NCI-H446 treated with DMSO at 0.1 percent for 48 hours (cell line): ENCODE data around the gene MOSMO.

Source experiments
- DNase-seq: peaks from one replicate; lab custom pipeline; 2025; lab: John Stamatoyannopoulos, UW

MOSMO gene

DNA sequence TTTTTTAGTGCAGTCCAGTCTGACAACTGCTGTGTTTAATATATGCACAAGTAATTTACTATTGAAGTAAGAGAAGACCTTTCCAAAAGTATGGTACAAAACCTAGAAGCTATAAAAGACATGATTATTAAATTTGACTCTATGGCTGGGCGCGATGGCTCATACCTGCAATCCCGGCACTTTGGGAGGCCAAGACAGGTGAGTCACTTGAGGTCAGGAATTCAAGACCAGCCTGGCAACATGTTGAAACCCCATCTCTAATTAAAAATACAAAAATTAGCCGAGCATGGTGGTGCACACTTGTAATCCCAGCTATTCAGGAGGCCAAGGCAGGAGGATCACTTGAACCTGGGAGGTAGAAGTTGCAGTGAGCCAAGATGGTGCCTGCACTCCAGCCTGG, 43.1 kb downstream of the MOSMO start:
- no peak for DNase-seq

DNA sequence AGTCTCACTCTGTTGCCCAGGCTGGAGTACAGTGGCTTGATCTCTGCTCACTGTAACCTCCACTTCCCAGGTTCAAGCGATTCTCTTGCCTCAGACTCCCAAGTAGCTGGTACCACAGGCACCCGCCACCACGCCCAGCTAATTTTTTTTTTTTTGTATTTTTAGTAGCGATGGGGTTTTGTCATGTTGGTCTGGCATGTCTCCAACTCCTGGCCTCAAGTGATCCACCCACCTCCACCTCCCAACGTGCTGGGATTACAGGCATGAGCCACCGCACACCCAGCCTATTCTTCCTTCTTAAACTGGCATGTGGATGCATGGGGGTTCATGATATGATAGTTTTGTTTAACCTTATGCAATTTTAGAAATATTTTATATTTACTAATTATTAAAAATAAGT, 45.1 kb downstream of the MOSMO start:
- DNase-seq = no peak

GRCh38 chr16:22053921-22054341, 46.0 kb downstream of the MOSMO start:
- no peak for DNase-seq

- no peak for DNase-seq
Observed at GRCh38 chr16:22054847-22055590, 47.1 kb downstream of the MOSMO start.

DNA sequence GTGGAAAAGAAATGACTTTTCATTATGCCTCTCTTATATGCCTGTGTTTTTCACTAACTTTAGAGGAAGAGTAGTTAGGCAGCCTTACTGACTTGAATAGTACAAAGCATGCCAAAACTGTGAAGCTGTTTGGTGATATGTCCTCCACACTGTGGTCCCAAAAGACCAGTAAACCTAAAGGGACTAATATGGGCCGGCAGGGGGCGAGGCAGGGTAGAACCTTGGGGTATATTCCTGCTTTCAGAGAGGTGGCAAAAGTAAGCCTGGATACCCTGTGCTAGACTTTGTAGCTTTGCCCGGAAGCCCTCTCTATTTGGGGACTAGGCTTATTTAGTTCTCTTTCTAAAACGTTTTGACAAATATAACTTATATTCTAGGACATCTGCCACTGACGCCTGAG, 48.0 kb downstream of the MOSMO start:
- no peak for DNase-seq

- DNase-seq = no peak
Observed at GRCh38 chr16:22063888-22064467, 56.1 kb downstream of the MOSMO start.

- no peak for DNase-seq
Observed at GRCh38 chr16:22065252-22065651, 57.3 kb downstream of the MOSMO start.

DNA sequence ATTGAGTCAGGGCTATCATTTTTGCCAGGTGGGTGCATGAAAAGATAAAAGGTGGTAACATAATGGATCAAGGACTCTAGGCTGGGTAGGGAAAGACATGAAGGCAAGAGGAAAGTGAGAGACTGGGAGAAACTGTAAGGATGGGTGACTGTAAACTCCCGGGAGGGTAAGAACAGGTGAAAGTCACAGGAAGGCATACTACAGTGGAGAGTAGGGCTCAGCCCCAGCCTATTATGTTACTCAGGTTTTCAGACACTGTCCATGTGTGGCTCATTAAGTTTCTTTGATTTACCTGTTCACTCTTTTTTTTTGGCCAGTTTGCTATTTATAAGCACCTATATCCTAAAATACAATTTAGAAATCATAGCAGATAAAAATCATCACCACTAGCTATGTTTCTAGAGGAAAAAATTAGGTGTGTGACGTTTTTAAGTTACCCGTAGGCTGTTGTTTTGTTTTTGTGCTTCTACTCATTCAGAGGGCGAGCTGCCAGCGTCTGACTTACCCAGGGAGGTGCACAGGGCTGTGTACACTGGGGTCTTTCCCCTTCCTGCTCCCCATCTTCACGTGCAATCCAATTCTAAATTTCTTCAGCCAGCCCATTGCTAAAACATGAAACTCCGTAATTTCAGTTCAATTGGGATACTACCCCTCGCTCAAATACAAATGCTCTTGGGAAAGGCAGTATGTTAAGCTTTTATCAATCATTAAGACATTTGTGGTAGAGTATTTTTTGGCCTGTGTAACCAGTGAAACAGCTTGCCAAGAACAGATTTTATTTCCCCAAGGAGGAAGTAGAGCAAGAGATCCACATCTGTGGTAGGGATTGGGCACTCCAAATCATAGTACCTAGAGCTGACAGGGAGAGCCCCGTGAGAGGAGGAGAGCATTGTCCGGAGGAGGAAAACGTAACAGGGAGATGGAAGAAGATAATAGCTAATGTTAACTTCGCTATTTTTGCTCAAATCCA, 62.7 kb downstream of the MOSMO start:
- DNase-seq = peak; percentile 69

DNA sequence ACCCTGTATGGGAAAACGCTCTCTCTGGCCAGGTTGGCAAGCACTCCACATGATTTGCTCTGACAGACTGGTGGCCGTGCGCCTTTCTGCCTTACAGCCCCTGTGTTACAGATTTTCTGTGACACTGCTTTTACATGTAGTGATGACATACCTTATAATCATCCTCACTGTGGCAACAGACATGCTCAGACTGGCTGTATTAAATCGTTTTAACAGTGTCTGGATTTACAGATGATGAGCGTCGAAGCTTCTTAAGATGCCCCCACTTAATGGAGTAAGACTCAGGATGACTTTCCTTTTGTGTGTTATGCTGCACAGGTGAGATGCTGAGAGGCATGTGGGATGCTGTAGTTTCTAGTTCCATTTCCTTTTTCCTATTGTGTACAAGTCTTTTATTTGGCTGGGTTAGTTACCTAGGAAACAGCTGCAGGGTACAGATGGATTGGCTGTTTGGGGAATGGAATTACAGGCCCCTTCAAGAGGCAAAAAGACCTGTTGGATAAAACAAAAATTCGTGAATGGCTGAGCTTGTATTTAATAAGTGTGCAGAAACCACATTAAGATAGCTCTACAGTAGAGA, 63.5 kb downstream of the MOSMO start:
- DNase-seq = no peak

DNA sequence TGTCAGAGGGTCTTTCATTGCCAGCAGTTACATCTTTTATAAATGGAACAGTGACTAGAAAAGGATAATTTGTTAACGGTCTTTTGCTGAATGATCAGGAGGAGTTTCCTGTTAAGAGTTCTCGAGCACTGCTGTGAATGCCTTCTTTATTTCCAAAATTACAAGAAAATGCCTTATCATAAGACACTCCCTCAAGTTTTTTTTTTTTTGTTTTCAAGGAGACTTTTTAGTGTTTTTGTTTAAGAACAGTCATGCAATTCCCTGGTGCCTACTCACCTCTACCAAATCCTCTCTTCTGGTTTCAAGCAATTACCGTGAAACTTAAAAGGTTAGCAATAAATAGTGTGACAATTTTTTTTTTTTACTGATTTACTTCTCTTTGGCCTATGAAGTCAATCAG, 65.4 kb downstream of the MOSMO start:
- no peak for DNase-seq

DNA sequence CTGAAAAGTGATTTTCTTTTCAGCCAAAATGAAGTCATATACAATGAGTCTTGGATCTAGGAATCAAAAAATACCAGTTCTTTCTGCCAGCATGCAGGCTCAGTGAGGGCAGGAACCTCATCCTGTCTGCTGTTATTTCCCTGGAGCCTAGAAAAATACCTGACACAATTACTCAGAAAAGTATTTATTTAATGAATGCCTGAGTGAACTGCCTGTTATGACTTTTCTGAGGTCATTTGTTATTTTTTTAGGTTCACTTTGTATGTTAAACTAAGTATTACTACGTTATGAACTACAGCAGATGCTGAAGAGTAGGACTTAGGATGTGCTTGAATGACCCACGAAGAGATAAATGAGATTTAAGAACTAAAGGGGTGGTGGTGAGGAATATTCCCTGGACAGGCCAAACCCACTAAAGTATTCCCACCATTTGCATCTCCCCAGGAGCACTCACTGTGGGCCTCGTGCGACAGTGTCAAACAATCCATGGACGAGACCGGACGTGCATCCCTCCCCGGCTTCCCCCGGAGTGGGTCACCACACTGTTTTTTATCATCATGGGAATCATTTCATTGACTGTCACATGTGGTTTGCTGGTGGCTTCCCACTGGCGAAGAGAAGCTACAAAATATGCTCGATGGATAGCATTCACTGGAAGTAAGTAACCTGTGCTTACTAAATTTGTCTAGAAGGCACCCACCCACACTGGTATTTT, 67.3 kb downstream of the MOSMO start:
- DNase-seq = no peak

GRCh38 chr16:22075776-22076175, 67.9 kb downstream of the MOSMO start:
- no peak for DNase-seq

DNA sequence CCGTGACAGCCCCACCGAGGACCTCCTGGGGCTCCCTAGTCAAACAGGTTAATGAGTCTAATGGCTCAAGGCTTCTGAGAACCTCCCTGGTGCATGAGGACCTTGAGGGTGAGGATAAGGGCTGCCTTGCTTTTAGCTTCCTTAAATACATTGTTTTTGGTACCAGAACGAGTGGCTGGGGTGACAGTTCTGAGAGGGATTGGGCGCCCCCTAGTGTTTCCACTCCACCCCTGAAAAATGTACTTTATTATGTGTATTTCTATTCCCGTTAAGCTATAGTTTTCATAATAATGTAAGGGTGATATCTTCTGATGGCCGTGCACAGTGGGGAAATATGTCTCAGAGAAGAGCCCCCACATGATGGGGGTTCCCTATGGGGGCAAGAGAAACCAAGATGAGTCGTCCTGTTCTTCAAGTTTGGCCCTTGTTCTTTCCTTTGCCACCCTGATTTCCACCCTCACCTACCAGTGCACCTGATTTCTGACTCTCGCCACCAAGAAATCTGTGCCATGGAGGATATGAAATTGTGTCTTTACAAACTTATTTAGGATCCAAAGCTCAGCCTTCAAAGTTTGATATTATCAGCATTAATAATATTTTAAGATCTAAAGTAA, 69.9 kb downstream of the MOSMO start:
- DNase-seq = peak; percentile 14

- no peak for DNase-seq
Observed at GRCh38 chr16:22078656-22079055, 70.7 kb downstream of the MOSMO start.

GRCh38 chr16:22081050-22081449, 73.1 kb downstream of the MOSMO start:
- DNase-seq = no peak

DNA sequence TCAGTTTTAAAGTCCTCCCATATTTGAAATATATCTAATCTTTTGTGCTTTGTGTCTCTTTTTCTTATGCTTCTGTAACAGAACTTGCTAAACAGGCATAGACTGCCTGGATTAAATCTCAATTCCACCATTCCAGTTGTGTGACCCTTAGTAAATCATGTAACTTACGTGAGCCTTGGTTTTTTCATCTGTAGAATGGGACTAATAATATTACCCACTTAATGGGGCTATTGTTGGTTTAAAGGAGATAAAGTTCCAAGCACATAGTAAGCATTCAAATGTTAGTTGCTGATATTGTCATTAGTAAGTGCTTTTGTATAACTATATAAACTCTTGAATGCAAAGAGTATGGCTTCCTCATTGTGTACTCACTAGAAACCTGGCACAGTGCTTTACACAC, 78.5 kb downstream of the MOSMO start:
- no peak for DNase-seq

GRCh38 chr16:22088642-22089041, 80.7 kb downstream of the MOSMO start:
- DNase-seq = no peak

- DNase-seq = no peak
Observed at GRCh38 chr16:22089910-22090309, 82.0 kb downstream of the MOSMO start.

GRCh38 chr16:22091721-22092120, 83.8 kb downstream of the MOSMO start:
- DNase-seq = no peak

DNA sequence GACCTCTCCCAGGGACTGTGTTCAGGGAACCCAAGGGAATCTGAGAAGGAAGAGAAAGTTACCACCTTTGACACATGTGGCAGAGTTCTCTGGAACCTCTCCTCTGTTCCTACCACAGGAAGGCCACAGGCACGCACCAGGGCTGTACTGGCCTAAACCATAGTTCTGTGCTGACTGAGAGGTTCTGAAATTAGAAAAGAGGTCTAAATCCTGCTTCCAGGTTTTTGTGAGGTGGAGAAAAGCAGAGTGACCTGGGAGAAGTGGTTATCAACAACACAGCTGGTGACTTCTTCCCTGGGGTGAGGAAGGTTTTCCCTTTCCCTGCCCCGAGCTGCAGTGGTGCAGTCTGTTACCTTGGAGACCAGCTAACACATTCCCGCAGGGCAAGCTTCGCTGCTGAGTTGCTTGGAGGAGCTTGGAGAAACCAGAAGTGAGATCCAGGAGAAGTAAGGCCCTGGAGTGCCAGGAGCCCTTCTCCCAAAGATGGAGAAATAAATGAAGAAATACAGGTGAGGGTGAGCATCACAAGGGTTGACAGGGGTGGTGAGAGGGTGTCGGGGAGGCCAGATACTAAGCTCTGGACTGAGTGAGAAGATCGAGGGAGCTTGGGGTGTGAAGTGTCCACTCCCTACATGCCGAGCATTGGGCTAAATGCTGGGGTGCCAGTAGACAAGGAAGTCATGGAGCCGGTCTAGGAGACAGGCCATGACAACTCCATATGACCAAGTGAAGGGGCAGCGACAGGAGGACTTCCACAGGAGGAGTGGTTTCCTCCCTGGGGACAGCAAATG, 84.4 kb downstream of the MOSMO start, which contains the start of gene VWA3A:
Gene VWA3A, plus strand, starts transcription at position 399 of the 791 bp plus-strand sequence. Its CDS starts 97 bp downstream, at position 496.
- DNase-seq = no peak
